ENCODE data around the gene CMIP.
"Not testable (repeated sequence)": the region's sequence is repeated elsewhere in the genome, so short reads cannot be mapped to it uniquely, and the experiment has no call there.

CMIP gene

DNA sequence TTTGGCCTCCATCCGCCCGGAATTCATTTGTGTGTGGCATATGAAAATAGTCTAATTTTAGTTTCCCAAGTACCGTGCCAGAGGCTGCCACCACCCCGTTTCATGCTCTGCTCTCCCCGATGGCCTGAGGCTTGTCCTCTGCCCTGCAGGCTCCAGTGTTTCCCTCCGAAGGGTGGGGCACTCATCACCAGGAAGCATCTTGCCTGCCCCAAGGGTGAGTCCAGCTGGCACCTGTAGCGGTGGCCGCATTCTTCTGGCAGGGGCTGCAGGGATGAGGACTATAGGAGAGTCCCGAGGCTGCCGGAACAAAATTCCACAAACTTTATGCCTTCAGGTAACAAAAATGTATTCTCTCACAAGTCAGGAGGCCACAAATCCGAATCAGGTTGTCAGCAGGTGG is 23.1 kb upstream of the CMIP start:
- DNase-seq = no peak

GRCh38 chr16:81422153-81422552 is 22.5 kb upstream of the CMIP start:
- not testable (repeated sequence) for DNase-seq

GRCh38 chr16:81424771-81425170 is 19.8 kb upstream of the CMIP start:
- peak; percentile 46 for DNase-seq

GRCh38 chr16:81427219-81427618 is 17.4 kb upstream of the CMIP start:
- no peak for DNase-seq

DNA sequence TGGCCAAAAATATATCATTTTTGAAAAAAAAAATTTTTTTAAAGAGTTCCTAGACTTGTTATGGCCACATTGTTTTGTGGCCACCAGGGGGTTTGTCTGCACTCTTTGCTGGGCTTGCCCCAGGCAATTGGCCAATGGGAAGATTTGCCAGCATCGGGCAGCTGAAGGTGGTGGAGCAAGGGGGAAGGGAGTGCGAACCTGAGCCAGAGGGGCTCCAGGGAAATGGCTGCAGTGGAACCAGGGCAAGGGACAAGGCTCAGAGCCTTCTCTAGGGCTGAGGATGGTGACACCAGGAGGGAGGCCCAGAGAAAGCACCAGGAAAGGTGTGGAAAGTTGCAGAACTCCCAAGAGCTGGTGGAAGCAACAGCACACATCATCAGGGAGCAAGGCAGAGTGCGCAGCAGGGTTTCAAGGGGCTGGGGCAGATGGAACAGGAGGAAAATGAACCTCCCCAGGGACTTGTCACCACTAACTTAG is 15.5 kb upstream of the CMIP start:
- DNase-seq = peak; percentile 76

GRCh38 chr16:81431554-81432353 is 12.9 kb upstream of the CMIP start:
- DNase-seq = peak; percentile 76

GRCh38 chr16:81432937-81433557 is 11.6 kb upstream of the CMIP start:
- no peak for DNase-seq

- DNase-seq = no peak
Observed at GRCh38 chr16:81435103-81435502, 9.5 kb upstream of the CMIP start.

- no peak for DNase-seq
Observed at GRCh38 chr16:81435567-81435966, 9.0 kb upstream of the CMIP start.

DNA sequence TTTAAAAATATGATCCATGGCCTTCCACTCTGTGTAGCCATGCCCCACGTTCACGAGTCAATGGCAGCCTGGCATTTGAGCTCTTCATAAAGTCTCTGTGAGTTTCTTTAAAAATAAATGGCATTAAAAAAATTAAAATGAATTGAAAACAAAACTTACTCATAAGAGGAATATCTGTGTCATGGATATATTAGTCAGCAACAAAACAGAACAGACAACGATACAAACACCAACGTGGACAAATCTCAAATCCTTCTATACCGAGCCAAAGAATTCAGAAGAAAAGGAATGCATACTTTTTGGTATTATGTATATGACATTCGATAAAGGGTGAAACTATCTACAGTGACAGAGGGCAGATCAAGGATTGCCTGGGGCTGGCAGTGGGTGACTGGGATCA is 8.2 kb upstream of the CMIP start:
- DNase-seq = no peak

GRCh38 chr16:81437865-81438264 is 6.7 kb upstream of the CMIP start:
- DNase-seq = no peak

DNA sequence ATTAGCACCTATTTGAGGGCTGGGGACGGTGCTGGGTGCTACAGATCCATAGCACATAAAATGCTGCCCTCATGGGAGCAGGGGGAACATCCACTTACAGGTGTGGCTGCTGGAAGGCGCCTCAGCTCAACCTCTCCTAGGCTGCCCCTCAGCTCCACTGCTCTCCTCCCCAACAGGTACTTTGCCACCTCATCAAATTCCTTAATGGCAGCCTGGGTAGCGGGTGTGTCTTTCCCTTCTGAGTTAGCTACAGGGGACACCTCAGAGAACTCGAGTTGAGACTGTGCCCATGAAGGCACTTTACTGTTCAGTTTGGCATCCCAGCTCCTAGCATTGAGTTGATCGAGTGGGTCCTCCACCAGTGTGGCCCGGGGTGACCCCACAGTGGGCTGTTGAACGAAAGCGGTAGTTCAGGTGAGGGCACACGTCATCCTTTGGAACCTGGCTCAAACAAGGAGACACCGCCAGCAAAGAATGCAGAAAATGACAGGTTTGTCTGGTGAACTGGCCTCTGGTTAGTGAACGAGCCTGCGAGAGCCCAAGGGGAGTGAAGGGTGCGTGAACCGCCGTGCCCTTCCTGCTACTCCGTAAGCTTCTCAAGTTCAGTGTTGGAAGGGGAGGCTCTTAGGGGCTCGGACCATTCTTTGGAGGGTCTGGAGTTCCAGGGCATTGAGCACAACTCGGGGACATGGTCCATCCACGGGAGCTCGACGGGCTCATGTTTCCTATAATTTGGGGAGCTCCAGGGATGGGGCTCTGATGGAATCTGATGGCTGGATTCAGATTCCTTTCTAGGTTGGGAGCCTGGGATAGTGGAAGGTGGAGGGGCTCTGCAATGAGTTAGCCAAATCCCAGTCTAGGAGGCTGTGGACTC is 3.5 kb upstream of the CMIP start:
- no peak for DNase-seq

DNA sequence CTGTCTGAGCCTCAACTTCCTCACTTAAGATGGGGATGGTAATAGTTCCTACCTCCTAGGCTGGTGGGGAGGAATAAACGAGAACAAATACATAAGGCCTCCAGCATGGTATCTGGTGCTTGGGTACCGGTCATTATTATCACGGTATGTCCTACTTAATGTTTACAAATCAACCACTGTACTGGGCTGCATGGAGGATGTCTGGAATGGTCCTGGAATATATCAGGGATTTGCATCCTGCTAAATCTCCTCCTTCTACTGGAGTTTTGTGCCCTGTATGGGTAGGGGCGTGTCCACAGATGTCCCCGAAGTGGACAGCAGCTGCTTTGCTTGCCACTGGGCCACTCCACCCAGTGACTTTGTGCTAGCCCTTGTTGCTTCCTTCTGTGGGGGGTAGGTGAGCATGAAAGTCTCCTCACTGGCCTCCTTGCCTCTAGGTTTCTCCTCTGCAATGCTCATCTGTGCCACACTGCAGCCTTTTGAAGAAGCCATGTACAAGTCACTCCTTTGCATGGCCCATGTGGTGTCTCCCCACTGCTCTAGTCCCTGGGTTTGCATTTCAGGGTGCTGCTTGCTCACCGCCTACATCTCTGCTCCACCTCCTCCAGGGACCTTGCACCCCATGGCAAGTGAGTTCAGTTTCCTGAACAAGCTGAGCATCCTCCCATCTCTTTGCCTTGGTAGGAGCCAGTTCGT is 2.2 kb upstream of the CMIP start:
- DNase-seq = no peak

DNA sequence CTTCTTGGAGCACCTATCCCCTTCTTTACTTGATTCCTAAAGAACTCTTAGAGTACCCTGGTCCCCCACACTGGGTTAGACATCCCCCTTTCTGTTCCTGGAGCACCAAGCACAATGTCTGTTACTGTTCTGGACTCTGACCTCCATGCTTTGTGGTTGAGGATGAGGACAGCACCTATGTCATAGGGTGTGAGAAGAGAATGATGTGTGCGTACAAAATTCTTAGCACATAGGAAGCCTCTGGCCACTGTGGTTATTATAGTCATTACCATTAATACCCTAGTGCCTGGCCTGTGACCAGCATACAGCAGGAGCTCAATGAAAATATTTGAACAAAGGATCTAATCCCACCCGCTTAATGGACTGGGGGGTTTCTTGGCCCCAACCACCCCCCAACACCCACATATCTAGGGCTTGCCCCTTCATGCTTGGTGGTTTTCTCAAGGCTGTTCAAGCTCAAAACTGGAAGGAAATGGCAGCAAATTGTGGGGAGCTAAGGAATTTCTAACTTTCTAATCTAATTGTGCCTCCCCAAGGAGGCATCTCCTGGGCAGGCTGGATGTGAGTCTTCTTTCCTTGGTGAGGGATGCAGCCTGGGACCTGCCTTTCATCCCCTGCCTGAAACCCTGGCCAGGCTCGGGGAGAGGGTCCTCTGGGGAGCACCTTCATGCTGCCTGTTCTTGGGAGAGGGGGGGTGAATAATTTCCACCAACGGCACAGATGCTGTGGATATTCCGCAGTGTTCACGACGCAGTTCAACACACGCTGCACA is 1.5 kb upstream of the CMIP start:
- no peak for DNase-seq

DNA sequence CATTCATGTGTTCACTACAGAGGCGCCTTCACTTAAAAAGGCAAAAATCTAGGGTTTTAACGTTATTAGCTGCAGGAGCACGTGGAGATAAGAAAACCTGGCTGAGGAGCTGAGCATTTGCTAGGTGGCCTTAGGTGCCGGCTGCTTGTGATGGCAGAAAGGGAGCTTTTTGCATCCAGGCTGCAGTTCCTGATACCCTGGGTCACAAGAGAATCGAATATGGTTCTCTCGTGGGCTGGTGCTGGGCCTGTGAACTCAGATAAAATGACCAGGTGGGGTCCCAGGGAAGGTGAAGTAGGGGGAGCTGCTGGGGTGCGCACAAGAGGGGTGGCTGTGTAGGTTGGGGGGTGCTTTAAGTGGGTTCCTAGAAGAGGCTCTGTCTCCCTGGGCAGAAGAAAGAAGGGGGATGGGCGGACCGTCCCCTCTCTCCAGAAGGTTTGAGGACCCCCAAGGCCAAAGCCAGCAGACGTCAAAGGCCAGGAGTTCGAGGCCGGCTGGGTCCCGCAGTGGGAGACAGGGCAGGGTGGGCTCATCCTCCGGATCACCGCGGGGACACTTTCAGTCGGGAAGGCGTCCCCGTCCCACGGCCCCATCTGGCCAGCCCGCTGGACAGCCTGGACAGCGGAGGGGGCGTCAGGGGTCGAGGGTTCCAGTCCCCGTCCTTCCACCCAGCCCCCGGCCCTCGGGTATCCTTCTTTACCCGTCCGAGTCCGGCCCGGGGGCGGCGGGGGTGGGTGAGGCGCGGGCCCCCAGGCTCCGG is 740 bp upstream of the CMIP start:
- DNase-seq = no peak

GRCh38 chr16:81445143-81445961 is 744 bp downstream of the CMIP start:
- peak; percentile 43 for DNase-seq

DNA sequence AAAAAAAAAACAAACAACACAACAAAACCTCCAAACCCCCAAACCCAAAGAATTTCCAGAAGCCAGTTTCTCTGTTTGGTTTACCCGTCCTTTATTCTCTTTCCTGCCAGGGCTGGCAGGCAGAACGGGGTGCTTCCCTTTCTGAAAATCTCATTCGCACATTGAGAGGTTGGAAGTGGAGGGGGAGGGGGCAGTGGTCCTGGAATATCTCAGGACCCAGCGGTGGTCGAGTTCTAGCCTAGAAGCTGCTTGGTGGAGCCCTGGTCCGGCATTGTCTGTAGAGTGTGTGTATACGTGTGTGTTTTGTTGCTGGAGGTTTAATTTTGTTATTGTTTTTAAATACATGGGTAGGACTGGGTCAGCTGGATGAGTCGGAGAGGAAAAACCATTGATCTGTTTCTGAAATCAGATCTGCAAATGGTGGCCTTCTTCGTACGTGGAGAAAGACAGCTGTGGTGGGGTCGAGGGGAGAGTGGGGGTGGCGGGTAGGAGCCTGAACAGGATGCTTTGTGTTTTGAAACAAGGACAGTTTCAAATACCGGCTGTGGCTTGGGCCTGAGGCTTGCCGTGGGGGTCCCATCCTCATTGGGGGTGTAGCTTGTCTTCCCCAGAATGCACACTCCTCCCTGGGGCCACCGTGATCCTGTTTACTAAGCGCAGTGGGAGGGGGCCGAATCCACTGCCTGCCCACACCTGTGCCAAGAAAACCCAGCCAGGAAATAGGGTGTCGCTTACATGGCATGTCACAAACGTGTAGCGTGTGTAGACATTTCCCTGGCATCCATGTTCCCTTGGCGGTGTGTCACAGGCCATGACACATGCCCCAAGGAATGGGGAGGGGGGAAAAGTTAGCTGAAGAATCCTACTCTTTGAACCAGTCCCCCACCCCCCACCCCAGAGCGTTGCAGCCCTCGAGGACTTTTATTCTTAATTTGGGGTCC is 1.6 kb downstream of the CMIP start:
- DNase-seq = peak; percentile 51

GRCh38 chr16:81446907-81447268 is 2.3 kb downstream of the CMIP start:
- peak; percentile 51 for DNase-seq

DNA sequence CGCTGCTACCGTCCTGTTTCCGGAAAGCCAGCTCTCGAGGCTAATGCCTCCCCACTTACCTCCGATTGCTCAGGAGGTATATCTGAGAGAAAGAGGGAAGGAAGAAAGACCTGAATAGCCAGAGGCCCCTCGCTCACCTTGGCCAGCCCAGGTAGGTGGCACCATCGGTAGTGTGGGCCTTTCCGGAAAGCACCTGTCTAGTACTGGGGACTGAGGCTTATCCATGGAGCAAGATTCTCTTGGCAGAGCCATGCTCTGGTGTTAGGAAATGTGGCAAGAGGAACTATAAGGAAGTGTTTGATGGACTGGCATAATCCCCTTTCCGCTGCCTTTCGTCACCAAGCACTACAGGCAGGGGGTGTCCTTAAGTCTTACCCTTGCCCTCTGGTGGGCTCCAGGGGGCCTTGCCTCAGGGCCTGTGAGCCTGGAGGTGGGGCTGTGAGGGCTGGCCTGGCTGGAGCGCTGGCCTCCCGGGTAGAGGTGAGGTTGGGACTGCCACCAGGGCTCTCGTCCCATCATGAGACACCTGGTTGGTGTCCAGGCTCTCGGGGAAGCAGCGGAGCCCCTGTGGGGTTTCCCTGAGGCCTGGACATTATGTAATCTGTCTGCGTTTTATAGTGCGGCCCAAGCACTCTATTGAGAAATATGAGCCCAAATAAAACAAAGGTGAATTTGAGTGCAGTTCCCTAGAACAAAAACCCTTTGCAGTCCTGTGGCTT is 2.9 kb downstream of the CMIP start:
- DNase-seq = no peak

Data from OCI-M1 (cell line).